Left forelimb (tissue), 1 donor: ENCODE measurements around the gene KCND3.

Source experiments
- DNase-seq: peaks from one replicate; pipeline ENCODE4 v3.0.0-alpha.2; 2018; ENCODE audit warnings: low spot score

KCND3 gene

DNA sequence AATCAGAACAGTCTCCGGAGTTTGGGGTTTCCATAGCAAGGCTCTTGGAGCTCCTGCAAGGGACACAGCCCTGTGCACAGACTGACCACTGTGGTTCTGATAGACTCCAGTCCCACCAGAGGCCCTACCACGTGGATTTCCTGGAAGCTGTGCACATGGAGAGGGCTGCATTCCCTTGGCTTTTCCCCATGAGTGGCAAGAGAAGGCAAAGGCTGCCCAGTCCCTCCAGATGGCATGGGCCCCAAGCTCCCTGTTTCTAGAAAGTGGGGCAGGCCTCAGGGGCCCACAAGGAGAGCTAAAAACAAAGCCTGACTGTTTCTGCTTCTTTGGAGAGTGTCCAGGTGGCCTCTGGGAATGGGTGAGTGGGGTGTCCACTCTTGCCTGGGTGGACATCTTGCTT is 146.3 kb downstream of the KCND3 start:
- DNase-seq = no peak

- no peak for DNase-seq
These were observed 147.1 kb downstream of the KCND3 start for GRCh38 chr1:111842411-111842810.

GRCh38 chr1:111841746-111842145 is 147.7 kb downstream of the KCND3 start:
- DNase-seq = no peak

DNA sequence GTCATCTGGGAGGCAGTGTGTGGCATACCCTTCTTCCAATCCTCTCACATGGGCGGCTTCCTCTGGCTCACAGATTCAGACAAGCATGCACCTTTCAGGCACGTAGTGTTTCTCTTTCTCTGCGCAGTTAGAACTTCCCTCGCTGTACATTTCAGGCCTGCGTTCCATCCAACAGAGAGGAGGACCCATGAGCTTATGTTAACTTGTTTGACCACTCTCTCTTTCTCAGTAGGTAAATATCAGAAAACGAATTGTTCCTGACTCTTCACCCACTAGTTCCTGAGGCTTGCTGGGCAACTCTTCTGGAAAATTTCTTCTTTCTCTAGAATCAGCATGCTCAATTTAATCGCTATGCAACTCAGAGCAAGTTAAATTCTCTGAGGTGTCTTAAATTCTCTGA is 148.3 kb downstream of the KCND3 start:
- no peak for DNase-seq

DNA sequence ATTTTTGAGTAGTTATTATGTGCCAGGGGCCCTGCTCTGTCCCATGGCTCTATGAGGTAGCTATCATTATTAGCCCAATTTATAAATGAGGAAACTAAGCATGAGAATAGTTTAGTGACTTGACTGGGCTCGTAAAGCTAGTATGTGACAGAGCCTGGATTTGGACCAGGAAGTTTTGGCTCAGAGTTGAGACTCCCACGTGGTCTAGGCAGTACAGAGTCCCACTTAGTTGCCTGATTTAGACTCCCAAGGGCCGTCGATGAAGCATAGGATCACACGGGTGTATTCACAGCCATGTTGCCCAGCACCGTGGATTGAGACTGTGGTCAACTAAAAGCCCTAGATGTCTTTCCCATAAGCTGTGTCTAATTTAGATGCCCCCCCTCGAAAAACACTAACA is 152.1 kb downstream of the KCND3 start:
- DNase-seq = no peak

- DNase-seq = no peak
These were observed 153.4 kb downstream of the KCND3 start for GRCh38 chr1:111836111-111836510.

DNA sequence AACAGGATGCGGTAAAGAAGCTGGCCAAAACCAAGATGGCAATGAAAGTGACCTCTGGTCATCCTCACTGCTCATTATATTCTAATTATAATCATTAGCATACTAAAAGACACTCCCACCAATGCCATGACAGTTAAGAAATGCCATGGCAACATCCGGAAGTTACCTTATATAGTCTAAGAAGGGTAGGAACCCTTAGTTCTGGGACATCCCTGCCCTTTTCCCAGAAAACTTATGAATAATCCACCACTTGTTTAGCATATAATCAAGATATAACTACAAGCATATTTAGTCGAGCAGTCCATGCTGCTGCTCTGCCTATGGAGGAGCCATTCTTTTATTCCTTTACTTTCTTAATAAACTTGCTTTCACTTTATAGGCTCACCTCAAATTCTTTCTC is 154.0 kb downstream of the KCND3 start:
- no peak for DNase-seq

DNA sequence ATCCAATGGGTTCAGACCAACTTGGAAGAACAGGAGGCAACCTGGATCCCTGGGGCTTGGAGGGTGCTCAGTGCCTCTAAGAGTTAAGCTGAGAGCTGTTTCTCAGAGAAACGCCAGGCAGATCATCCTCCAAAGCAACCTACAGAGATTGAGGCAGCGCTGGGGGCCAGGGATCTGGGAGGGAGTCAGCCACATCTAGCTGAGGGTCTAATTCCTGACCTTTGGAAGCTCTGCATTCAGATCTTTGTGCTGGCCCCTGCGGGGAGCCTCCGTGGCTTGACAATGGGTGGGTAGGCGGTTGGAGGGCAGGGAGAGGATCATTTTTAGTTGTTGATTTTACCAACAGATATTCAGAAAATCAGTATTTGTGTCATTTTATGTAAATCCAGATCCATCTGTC is 154.5 kb downstream of the KCND3 start:
- DNase-seq = no peak

GRCh38 chr1:111833334-111833733 is 156.1 kb downstream of the KCND3 start:
- DNase-seq = no peak

GRCh38 chr1:111832521-111833155 is 156.8 kb downstream of the KCND3 start:
- no peak for DNase-seq

- no peak for DNase-seq
These were observed 158.3 kb downstream of the KCND3 start for GRCh38 chr1:111831153-111831552.

- no peak for DNase-seq
These were observed 161.5 kb downstream of the KCND3 start for GRCh38 chr1:111827946-111828345.

DNA sequence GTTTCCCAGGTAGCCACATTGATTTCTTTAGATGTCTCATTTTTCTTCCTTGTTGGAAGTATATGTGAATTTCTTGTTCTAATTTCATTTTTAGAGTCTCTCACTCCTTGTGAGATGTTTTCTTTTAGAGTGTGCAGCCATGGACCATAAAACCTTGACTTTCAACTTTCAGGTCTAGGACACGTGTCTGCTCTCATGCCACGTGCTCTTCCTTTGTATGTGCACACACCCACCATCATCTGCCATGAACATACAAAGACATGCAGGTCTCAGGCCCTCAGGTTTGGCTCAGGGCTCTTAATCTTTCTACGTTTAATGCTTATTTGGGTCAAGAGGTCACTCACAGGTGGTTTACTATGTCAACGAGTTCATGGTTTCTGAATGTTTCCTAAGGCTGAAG is 163.2 kb downstream of the KCND3 start:
- no peak for DNase-seq

DNA sequence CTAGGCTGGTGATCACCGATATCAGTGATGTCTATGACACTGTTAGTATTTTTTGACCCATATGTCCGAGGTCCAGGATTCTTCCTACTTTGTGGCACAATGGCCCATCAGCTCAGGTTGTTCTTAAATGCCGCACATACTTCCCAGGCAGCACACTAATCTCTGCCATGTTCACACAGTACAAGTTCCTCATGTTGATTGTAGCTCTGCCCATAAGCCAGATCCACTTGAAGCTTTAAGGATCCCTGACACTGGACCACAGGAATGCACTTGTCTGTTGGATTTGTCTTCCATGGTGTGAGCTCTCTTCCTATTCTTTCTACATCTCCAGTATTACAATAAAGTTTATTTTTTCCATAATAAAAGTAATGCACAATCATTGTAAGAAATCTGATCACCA is 164.3 kb downstream of the KCND3 start:
- DNase-seq = no peak

GRCh38 chr1:111822138-111822537 is 167.3 kb downstream of the KCND3 start:
- DNase-seq = no peak

DNA sequence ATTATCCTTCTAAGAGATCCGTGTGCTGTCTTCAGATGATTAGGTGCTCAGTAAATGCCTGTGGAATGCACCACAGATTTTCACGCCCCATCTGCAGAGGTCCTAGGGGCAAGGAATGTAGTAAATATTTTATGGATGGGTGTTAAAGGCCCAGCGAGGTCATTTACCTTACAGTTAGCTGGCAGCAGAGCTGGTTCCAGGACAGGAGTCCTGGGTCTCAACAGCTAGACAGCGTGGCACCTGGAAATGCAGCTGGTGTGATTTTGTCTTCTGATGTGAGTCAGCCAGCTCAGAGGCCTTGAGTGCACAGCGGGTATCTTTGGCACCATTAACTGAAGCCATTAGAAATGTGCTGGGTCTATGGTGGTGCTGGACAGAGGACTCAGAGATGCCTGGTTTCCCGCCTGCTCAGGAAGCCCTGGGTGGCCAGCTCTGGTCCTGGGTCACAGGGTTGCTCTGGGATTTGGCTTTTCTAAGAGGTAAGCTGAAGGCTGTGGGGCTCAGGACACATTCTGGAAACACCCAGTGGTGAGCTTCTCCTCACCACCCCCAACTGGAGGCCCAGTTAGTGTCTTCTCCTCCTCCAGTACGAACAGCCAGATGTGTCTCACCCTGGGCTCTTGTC is 168.2 kb downstream of the KCND3 start:
- no peak for DNase-seq

DNA sequence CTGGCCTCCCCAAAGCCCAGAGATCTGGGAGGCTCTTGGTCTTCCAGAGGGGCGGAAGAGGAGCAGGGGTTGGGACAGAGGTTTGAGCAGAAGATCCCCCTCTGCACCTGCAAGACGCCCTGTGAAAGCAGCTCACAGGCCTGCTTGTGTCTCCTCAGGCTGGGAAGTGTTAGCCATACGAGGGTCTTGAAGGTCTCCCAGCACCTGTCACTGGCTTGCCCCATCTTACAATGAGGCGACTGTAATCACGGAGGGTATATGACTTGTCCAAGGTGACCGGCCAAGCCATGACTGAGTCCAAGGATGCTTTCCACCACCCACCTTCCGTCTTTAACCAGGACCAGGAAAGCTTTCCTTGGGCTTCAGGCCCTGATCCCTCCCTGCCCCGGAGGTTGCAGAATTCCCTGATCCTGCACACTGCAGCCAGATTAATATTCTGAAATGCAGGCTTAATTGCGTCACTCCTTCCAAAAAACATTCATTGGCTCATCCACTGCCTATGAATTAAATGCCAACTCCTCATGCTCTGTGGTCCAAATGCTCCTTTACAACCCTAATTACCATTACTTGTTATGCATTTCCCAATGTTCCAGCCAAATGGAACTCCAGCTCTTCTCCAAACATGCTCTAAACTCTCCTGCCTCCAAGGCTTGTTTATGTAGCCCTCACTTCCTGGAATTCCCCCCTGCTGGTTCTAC is 169.8 kb downstream of the KCND3 start:
- no peak for DNase-seq

GRCh38 chr1:111818546-111818945 is 170.9 kb downstream of the KCND3 start:
- no peak for DNase-seq

GRCh38 chr1:111818081-111818480 is 171.4 kb downstream of the KCND3 start:
- no peak for DNase-seq

DNA sequence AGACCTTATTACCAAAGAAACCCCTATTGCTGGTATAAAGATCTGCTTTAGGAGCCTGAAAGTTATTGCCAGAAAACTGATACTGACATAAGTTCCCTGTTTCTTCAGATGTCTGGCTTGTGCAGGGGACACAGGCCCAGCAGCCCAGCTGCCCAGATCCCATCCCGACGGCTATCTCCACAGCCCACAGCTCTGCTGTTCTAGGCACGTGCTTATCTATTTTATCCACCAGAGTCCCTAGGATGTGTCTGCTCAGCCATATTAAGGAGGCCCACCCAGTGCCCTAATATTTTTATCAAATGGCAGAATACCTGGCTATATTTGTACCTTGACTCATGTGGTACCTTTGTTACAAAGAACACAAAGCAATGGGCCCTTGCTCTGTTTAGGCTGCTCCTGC is 174.8 kb downstream of the KCND3 start:
- no peak for DNase-seq

DNA sequence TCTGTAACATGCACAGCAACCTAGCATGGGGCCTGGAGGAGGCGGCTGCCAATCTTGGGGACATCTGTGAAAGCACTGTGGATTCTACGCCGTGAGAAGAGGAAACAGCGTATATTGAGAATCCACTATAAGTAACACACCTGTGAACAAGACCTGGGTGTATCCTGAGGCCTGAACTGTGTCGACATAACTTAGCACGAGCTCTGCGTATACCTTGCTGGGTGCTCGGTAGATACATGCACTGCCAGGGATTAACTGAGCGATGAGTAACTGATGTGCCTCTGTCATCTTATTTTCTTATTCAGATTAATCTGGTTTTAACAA is 175.2 kb downstream of the KCND3 start:
- no peak for DNase-seq

GRCh38 chr1:111813440-111814304 is 175.8 kb downstream of the KCND3 start:
- DNase-seq = no peak

GRCh38 chr1:111812306-111812705 is 177.2 kb downstream of the KCND3 start:
- no peak for DNase-seq
